Erythroblast (primary cell): ENCODE measurements around the gene TMPRSS13.

ENCODE experiments used
- DNase-seq, 2 experiments: peaks; one replicate each; lab custom pipeline; 2025; lab: John Stamatoyannopoulos, UW
- GATA1 ChIP-seq: IDR thresholded peaks from 2 replicates; pipeline ENCODE4 v1.6.1; 2011; ENCODE audit warnings: low read depth, mild to moderate bottlenecking, control low read depth, low read length, moderate library complexity
- POLR2A ChIP-seq: IDR thresholded peaks from 2 replicates; pipeline ENCODE4 v1.6.1; 2011; ENCODE audit warnings: mild to moderate bottlenecking, low read length

TMPRSS13 gene

GRCh38 chr11:117908959-117909610 lies 20.1 kb downstream of the TMPRSS13 start:
- DNase-seq: peak in 1 of 2 experiments; percentile 41
- TF ChIP-seq GATA1 (no peak), POLR2A (no peak)

- DNase-seq: peak in 1 of 2 experiments; percentile 24
- TF ChIP-seq GATA1: no peak
- TF ChIP-seq POLR2A: no peak
Observed at GRCh38 chr11:117908109-117908895, 20.9 kb downstream of the TMPRSS13 start.

DNA sequence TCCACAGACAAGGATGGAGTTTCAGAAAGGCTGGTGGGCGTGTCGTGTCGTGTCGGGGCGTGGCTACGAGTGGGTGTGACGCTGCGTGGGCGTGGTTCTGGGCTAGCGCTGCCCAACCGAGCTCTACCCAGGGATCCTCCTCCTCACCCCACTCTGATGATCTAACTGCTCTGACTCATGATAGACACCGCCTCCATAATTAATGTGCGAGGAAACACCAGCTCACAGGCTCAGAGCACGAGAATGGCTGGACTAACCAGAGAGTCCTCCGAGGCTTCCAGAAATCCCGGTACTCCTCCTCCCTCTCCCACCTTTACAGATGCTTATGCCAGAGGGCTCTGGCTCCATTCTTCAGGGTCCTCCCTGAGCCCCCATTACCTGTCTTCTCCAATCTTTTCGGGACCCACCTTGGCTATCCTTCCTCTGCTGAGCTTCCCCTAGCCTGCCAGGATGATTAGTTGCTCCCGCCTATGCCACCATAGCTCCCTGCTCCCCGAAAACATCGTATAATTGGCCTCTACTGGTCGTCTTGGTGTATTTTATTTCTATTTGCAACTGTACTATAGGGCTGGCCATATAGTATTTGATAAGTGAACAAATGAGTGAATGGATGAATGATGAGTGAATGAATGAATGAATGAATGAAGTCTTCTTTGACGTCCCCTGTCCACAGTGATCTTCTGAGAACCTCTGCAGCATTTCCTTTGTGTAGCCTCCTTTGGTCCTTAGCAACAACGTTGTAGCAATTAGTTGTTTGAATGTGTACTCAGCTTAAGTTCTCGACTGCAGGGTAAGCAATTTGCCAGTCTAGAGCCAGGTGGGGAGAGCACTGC lies 21.7 kb downstream of the TMPRSS13 start:
- TF ChIP-seq POLR2A: peak; percentile 90
- TF ChIP-seq GATA1: no peak
- DNase-seq: peak; percentile 69 to 89

DNA sequence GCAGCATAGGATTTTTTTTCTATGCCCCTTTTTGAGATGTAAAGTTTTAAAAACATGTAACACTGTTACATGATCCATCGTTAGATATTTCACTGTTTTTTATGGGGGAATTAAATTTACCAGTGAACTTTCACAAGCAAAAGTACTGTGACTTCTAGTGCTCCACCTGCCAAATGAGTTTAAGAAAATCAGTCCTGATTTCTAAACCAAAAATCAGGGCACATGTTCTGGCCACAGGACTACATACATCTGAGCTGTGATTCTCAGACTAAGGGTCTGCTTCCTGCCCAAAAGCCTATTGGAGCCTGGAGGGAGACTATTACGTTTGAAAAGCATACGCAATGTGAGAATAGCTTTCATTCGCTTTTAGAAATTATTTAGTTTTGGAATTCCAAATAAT lies 22.5 kb downstream of the TMPRSS13 start:
- no peak for DNase-seq
- no peak for TF ChIP-seq POLR2A

- no peak for DNase-seq
- TF ChIP-seq POLR2A: no peak
- TF ChIP-seq GATA1: no peak
Observed at GRCh38 chr11:117906126-117906525, 23.1 kb downstream of the TMPRSS13 start.

GRCh38 chr11:117905524-117905923 lies 23.7 kb downstream of the TMPRSS13 start:
- TF ChIP-seq POLR2A (no peak), GATA1 (no peak)
- no peak for DNase-seq

- no peak for DNase-seq
- TF ChIP-seq GATA1: no peak
Observed at GRCh38 chr11:117903505-117904382, 25.5 kb downstream of the TMPRSS13 start.

DNA sequence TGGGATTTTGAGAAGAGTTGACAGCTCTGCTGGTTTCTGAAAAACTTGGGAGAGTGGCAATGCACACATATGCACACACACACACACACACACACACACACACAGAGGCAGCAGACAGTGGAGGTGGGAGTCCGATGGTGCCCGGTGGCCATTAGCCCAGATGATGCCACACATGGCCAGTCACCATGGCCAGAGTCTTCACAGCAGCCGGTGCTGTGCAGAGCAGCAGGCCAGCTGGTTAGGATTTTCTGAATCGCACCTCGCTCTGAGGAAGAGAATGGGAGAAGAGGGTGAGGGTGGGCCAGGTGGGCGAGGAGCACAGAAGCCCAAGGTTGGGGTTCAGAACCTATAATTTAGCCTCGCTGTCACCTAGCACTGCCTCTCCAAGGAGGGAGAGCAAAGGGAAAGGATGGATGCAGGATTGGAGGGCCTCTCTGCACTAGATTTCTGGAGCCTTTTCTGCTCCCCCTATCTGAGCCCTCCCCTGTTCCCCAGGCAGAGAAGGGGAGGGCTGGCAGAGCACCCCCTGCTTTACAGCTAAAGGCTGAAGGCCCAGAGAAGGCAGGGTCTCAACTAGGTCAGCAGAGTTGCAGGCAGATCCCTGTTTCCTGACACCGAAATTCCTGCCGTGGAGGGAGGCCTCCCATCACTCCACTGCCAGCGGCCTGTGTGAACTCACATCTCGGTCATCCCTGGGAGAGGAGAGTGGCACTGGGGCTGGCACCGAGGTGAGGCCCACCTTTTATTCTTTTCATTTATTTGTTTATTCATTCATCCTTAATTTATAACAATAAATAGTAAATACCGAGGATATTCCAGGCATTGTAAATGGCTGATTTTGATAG lies 27.0 kb downstream of the TMPRSS13 start:
- no peak for DNase-seq
- no peak for TF ChIP-seq GATA1
- TF ChIP-seq POLR2A: no peak

GRCh38 chr11:117901601-117902000 lies 27.6 kb downstream of the TMPRSS13 start:
- TF ChIP-seq GATA1: no peak
- TF ChIP-seq POLR2A: no peak
- no peak for DNase-seq

DNA sequence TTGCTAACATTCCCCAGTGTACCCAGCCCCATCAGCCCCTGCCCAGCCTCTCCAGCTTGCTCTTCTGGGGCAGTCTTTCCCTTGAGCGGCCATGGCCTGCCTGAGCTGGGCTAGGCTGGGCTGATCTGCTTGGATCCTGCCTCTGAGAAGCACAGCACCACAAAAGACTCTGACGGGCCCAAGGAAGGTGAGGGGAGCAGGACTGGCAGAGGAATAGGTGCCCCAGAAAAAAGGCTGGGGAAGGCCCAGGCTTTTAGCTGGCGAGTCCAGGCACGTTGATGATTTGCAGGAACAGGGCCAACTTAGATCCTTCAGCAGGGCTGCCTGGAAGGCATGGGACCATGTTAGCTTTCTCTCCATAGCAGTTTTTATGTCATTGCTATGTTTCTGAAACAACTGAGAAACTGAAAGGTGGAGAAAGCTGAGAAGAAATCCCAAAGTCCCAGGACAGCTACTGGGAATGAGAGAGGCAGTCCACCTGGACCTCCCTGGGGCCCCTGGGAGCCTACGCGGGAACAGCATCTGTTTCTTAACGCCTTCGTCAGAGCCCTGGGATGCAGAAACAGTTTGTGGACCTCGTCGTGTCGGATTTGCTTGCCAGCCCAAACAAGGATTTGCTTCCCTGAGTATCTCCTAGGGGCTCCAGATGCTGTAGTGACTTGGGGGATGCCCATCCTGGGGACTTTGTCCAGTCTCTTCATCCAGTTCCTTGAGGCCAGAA lies 28.3 kb downstream of the TMPRSS13 start:
- DNase-seq: no peak
- TF ChIP-seq GATA1 (no peak), POLR2A (no peak)

DNA sequence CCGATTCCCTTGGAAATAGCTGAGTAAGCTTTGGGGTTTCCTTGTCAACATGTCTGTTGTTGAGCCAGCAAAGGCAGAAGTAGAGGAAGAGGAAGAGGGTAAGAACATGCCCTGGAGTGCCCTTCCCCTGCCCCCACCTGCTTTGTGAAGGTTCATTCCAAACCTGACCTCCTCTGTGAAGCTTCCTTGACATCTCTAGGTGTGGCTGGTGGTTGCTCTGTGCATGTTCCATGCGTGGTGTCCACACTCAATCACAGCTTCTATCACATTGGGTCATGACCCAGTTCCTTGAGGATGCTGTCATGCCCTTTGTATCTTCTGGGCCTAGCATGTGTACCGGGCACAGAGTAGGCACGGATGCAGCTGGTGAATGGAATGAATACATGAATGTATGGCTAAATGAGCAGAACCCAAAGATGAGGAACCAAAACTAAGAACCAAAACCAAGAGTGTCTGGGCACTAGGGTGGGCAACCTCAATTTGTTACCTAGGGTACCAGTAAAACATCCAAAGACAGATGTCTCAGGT lies 29.0 kb downstream of the TMPRSS13 start:
- no peak for TF ChIP-seq POLR2A
- no peak for TF ChIP-seq GATA1
- DNase-seq: no peak
